GM12878 (cell line): ENCODE results near the gene PERM1. TPM values are rescaled to one million over a fixed set of nuclear protein-coding genes. Genes with fewer than 3 reads are reported as not detected.

Experiments
- ATAC-seq: fragments of 200-7000 bp; cut with Tn5 transposase; 3 replicates; pipeline ENCODE4 v1.9.1; 2020; ENCODE audit warnings: mild to moderate bottlenecking, moderate library complexity
- BruUV-seq: library from RNA; stranded (reverse); fragments of 400-500 nt; replicated peaks from 2 replicates; lab custom pipeline; 2021; lab: Mats Ljungman, UMichigan
- CTCF ChIA-PET: fragments of 300-600 bp; sonication (Branson Sonifier 250); formaldehyde crosslinking; extraction: SDS; loops from one replicate; lab custom pipeline; 2021; ENCODE audit warnings: inconsistent platforms; lab: Yijun Ruan, JAX
- POLR2A ChIA-PET: fragments of 350-600 bp; formaldehyde crosslinking; extraction: SDS; loops from one replicate; lab custom pipeline; 2021; ENCODE audit warnings: inconsistent platforms; lab: Charles Lee
- RAD21 ChIA-PET: fragments of 300-600 bp; sonication (Branson Sonifier 250); formaldehyde crosslinking; loops from one replicate; lab custom pipeline; 2023; ENCODE audit warnings: antibody characterized with exemption; ENCODE audit not compliant: unreplicated experiment; lab: Charles Lee
- SMC1A ChIA-PET: fragments of 300-600 bp; sonication (Branson Sonifier 250); formaldehyde crosslinking; loops from one replicate; lab custom pipeline; 2023; ENCODE audit not compliant: unreplicated experiment, uncharacterized antibody; lab: Charles Lee
- DNase-seq: peaks from one replicate; pipeline ENCODE4 v3.0.0-alpha.2; 2011; ENCODE audit warnings: low read depth, low spot score
- FAIRE-seq: peaks from 3 replicates; lab custom pipeline; 2011; peaks lifted over from hg19 to GRCh38; lab: Jason Lieb, UNC
- H2AFZ ChIP-seq: 2 replicates; pipeline ENCODE4 v1.6.0; 2011; ENCODE audit warnings: low read depth, low read length, control low read depth; ENCODE audit not compliant: control insufficient read depth
- H3K27ac ChIP-seq: 2 replicates; pipeline ENCODE4 v1.5.1; 2011; ENCODE audit warnings: control low read depth; ENCODE audit not compliant: control insufficient read depth, insufficient read depth
- H3K27me3 ChIP-seq, 2 experiments: replicated peaks in 1 of 2; 2 replicates each; pipeline versions ENCODE4 v1.6.0 to v1.6.1; 2011; ENCODE audit warnings: low read length in 1 of 2; ENCODE audit not compliant: control insufficient read depth in 2 of 2, insufficient read depth in 2 of 2
- H3K36me3 ChIP-seq, 2 experiments: 2 replicates each; pipeline ENCODE4 v1.5.1; 2011; ENCODE audit warnings: low read length in 1 of 2; ENCODE audit not compliant: control insufficient read depth in 2 of 2, insufficient read depth in 2 of 2
- H3K4me1 ChIP-seq: 2 replicates; pipeline ENCODE4 v1.6.1; 2011; ENCODE audit warnings: mild to moderate bottlenecking, low read length, moderate library complexity, mixed read lengths; ENCODE audit not compliant: control insufficient read depth, insufficient read depth
- H3K4me2 ChIP-seq: 2 replicates; pipeline ENCODE4 v1.6.0; 2011; ENCODE audit warnings: control low read depth; ENCODE audit not compliant: control insufficient read depth, insufficient read depth
- H3K4me3 ChIP-seq: fragments of 200-600 bp; sonication (generic); 2 replicates; pipeline ENCODE4 v1.5.1; 2016
- H3K79me2 ChIP-seq: 2 replicates; pipeline ENCODE4 v1.6.0; 2011; ENCODE audit warnings: low read length; ENCODE audit not compliant: control insufficient read depth, insufficient read depth
- H3K9ac ChIP-seq: 2 replicates; pipeline ENCODE4 v1.8.0; 2011; ENCODE audit warnings: low read length, control low read depth, mixed read lengths; ENCODE audit not compliant: control insufficient read depth, insufficient read depth
- H3K9me3 ChIP-seq: replicated peaks from 3 replicates; pipeline ENCODE4 v1.5.1; 2011; ENCODE audit warnings: mild to moderate bottlenecking, low read length; ENCODE audit not compliant: control insufficient read depth, insufficient read depth
- H4K20me1 ChIP-seq: 2 replicates; pipeline ENCODE4 v1.6.0; 2011; ENCODE audit not compliant: control insufficient read depth, insufficient read depth
- ATF7 ChIP-seq: fragments of 450-650 bp; IDR thresholded peaks from 2 replicates; pipeline ENCODE4 v1.6.1; 2016; ENCODE audit warnings: low read depth, mild to moderate bottlenecking
- BACH1 ChIP-seq: fragments of 450-650 bp; IDR thresholded peaks from 2 replicates; pipeline ENCODE4 v1.6.1; 2017; ENCODE audit warnings: mild to moderate bottlenecking, borderline replicate concordance
- CBX3 ChIP-seq: fragments of 200-600 bp; sonication (generic); IDR thresholded peaks from 2 replicates; pipeline ENCODE4 v1.6.1; 2016; ENCODE audit warnings: low read depth, borderline replicate concordance
- ELK1 ChIP-seq: IDR thresholded peaks from 2 replicates; pipeline ENCODE4 v1.6.1; 2012; ENCODE audit warnings: low read depth, low read length, improper control_type of control experiment
- FOS ChIP-seq: IDR thresholded peaks from 3 replicates; pipeline ENCODE4 v1.6.1; 2011; ENCODE audit warnings: borderline replicate concordance; ENCODE audit not compliant: insufficient read length; ENCODE audit errors: extremely low read depth
- FOXM1 ChIP-seq: IDR thresholded peaks from 2 replicates; pipeline ENCODE4 v1.6.1; 2012; ENCODE audit warnings: low read depth, mild to moderate bottlenecking, inconsistent platforms, low read length, moderate library complexity
- IRF3 ChIP-seq: fragments of 450-650 bp; IDR thresholded peaks from 2 replicates; pipeline ENCODE4 v1.6.1; 2014; ENCODE audit warnings: mild to moderate bottlenecking
- MAX ChIP-seq: IDR thresholded peaks from 2 replicates; pipeline ENCODE4 v1.6.1; 2012; ENCODE audit warnings: low read depth, low read length, improper control_type of control experiment
- MEF2B ChIP-seq: fragments of 450-650 bp; IDR thresholded peaks from 2 replicates; pipeline ENCODE4 v1.6.1; 2018; ENCODE audit warnings: mild to moderate bottlenecking, moderate library complexity; ENCODE audit not compliant: partially characterized antibody, poor library complexity, severe bottlenecking
- NFYA ChIP-seq: IDR thresholded peaks from 2 replicates; pipeline ENCODE4 v1.6.1; 2011; ENCODE audit warnings: low read depth, mild to moderate bottlenecking, low read length, improper control_type of control experiment, borderline replicate concordance
- PKNOX1 ChIP-seq: fragments of 450-650 bp; IDR thresholded peaks from 2 replicates; pipeline ENCODE4 v1.6.1; 2016; ENCODE audit warnings: mild to moderate bottlenecking
- RBBP5 ChIP-seq: fragments of 200-600 bp; sonication (generic); conservative IDR thresholded peaks from 2 replicates; pipeline ENCODE4 v1.6.1; 2016
- SIN3A ChIP-seq: IDR thresholded peaks from 2 replicates; pipeline ENCODE4 v1.6.1; 2012; ENCODE audit warnings: low read depth, low read length, improper control_type of control experiment
- SP1 ChIP-seq: IDR thresholded peaks from one replicate; pipeline ENCODE4 v1.6.1; 2011; ENCODE audit warnings: low read depth, low read length
- SPI1 ChIP-seq: IDR thresholded peaks from 2 replicates; pipeline ENCODE4 v1.6.1; 2011; ENCODE audit warnings: low read depth, mild to moderate bottlenecking, low read length, moderate library complexity, borderline replicate concordance; ENCODE audit not compliant: insufficient read depth
- USF2 ChIP-seq: IDR thresholded peaks from 2 replicates; pipeline ENCODE4 v1.6.1; 2011; ENCODE audit warnings: low read depth, low read length, improper control_type of control experiment, borderline replicate concordance
- ZBTB33 ChIP-seq: fragments of 450-650 bp; IDR thresholded peaks from 2 replicates; pipeline ENCODE4 v1.6.1; 2017; ENCODE audit warnings: mild to moderate bottlenecking
- WGBS: methylation state at CpG from one replicate; pipeline ENCODE4 v1.1.6; 2016; ENCODE audit warnings: low lambda C conversion rate; ENCODE audit not compliant: insufficient replicate concordance, insufficient coverage; ENCODE audit errors: missing lambda C conversion rate; 5-methylcytosine and 5-hydroxymethylcytosine counted together
- in situ Hi-C: fragments of 300-500 bp; cut with MboI; formaldehyde crosslinking; loops from 9 replicates; pipeline ENCODE4 v1.14.3; 2018; ENCODE audit warnings: mixed read lengths
- intact Hi-C: fragments of 100-400 bp; cut with micrococcal nuclease; formaldehyde crosslinking; loops from one replicate; pipeline ENCODE4 v1.14.2; 2022; ENCODE audit not compliant: unreplicated experiment
- polyA plus RNA-seq, 11 experiments: library from polyadenylated mRNA; depleted of rRNA in 4 of 11; unstranded in 6 of 11; stranded (reverse) in 5 of 11; fragments of >200 nt; fragmentation: Nextera tagmentation in 4 of 11; fragmentation: Illumina TruSeq in 1 of 11; extraction: Ambion mirVana in 4 of 11; extraction: Trizol in 1 of 11; gene quantifications; 1 replicate in 1 of 11; 2 replicates in 10 of 11; pipeline versions ENCODE4 v1.2.1 to v1.2.3, GENCODE V29; 2011 to 2016; ENCODE audit warnings: inconsistent platforms in 2 of 11, missing spikeins in 2 of 11, low read depth in 1 of 11
- total RNA-seq, 4 experiments: library from RNA; depleted of rRNA in 3 of 4; stranded (reverse); fragments of >200 nt in 3 of 4; fragmentation: Illumina TruSeq in 1 of 4; extraction: Trizol in 1 of 4; gene quantifications; 2 replicates each; pipeline versions ENCODE4 v1.2.1 to v1.2.3, GENCODE V29; 2013 to 2021

The PERM1 gene
- total and polyA plus RNA-seq, 10 of the 15 experiments (the other 5 are each of a cell fraction or from before 2014, with no cell fraction given) = not detected

- H3K27me3 ChIP-seq = no peaks in the 10 kb centered on the region; a peak in 1 of 4 replicates
- H4K20me1 ChIP-seq = peaks cover 5% of the 10 kb centered on the region
- WGBS = 88% methylated on average over 15 of the region's 15 CpGs
- intact Hi-C loops (no loop called here), in situ Hi-C loops (no loop called here)
- H3K9ac ChIP-seq = no peak overlapping the region
- H3K4me1 ChIP-seq = no peaks in the 10 kb centered on the region
- POLR2A ChIA-PET = no interaction called here
- CTCF ChIA-PET = interaction anchor here (0.9 kb wide), 1 partner anchor 11 kb away, joined by 3 read pairs; the partner anchor contains the start of gene NOC2L
- H3K4me3 ChIP-seq = no peak overlapping the region
- no peaks in the 10 kb centered on the region for H3K79me2 ChIP-seq
- SMC1A ChIA-PET = no interaction called here
- no peak overlapping the region for H3K4me2 ChIP-seq
- FAIRE-seq (no peak), ATAC-seq (no peak), DNase-seq (no peak)
- BruUV-seq = no TSS peak
- no peak overlapping the region for H3K27ac ChIP-seq
- RAD21 ChIA-PET = no interaction called here
- TF ChIP-seq PKNOX1 = no peak
- no peak for TF ChIP-seq SPI1
- TF ChIP-seq CBX3 = no peak
- no peak for TF ChIP-seq ATF7
- TF ChIP-seq MAX = no peak
- TF ChIP-seq ZBTB33 = no peak
- no peak for TF ChIP-seq MEF2B
- no peak for TF ChIP-seq SIN3A
- no peak for TF ChIP-seq FOXM1
- no peak for TF ChIP-seq SP1
- no peak for TF ChIP-seq FOS
- TF ChIP-seq USF2 = no peak
- no peak for TF ChIP-seq ELK1
- no peak for TF ChIP-seq IRF3
- TF ChIP-seq BACH1 = no peak
- TF ChIP-seq NFYA = no peak
- no peak for TF ChIP-seq RBBP5
- no peak overlapping the region for H2AFZ ChIP-seq
- peaks cover 21 to 43% of the 10 kb centered on the region in 2 experiments for H3K36me3 ChIP-seq
- no peaks in the 10 kb centered on the region for H3K9me3 ChIP-seq
These were observed 33.9 kb downstream of the PERM1 start for GRCh38 chr1:947958-948357.
